Heart left ventricle (tissue), 13 donors: ENCODE measurements around the gene VPS45.

Source experiments
- CTCF ChIP-seq, 12 donors: fragments of 200-600 bp; sonication (generic) in 4 of 12; IDR thresholded peaks; one replicate each; pipeline versions ENCODE4 v1.5.0 to v1.8.0; 2018 to 2022; ENCODE audit warnings: antibody characterized with exemption in 12 of 12, mild to moderate bottlenecking in 5 of 12
- POLR2A ChIP-seq, 2 donors: fragments of 450-650 bp; IDR thresholded peaks; one replicate each; pipeline ENCODE4 v1.6.1; 2017; ENCODE audit warnings: antibody characterized with exemption in 2 of 2, mild to moderate bottlenecking in 2 of 2, moderate library complexity in 2 of 2
- donor health status: ischemic (EF 13 %, LVEDD 7.1; RV severe dilation, severe dysfunction).
- donor health status: DM: no; HTN: yes; CAD: no.
- donor health status: DM: no; HTN: no; CAD: no.
- donor health status: ischemic (EF 25% LVEDD 6.9; RV normal size, moderate dysfunction).
- donor health status: ischemic (EF 25% LVEDD 5.7; RV mildly dilated, moderate dysfunction).
- donor health status: ischemic (EF 35%, LVEDD 5.7; RV mildly dilated, moderate dysfunction).
- donor health status: nonischemic (EF 11% LVEDD 7.7; RV severe dilation, severe dysfunction).
- donor health status: DM: yes; HTN: yes; CAD: no.
- donor health status: PGD.
- donor health status: ischemic (EF 29% LVEDD 5.4; RV normal size, mild dysfunction).
- donor health status: nonischemic (EF 23%, LVEDD 6.1; RV moderate dilation, normal function).

- TF ChIP-seq CTCF (IDR thresholded peaks at IDR 0.05): no peak
- no peak for TF ChIP-seq POLR2A (IDR thresholded peaks at IDR 0.05)
Measured at GRCh38 chr1:150110116-150110515, 42.5 kb downstream of the VPS45 start.
